Adrenal gland (tissue), 12 donors: ENCODE measurements around the gene TYRO3. TPM values are rescaled to one million over a fixed set of nuclear protein-coding genes. Genes with fewer than 3 reads are reported as not detected.
A peak's percentile ranks its signal among the peaks of the same experiment; 100 is the strongest.

Experiments
- DNase-seq, 7 donors: peaks; one replicate each; pipeline ENCODE4 v3.0.0-alpha.2; 2019 to 2020
- H3K27ac ChIP-seq, 5 donors: fragments of 200-600 bp; sonication (generic) in 4 of 5; 1 replicate in 3 of 5; 2 replicates in 2 of 5; pipeline versions ENCODE4 v1.5.1 to v1.8.0; 2016 to 2020; ENCODE audit warnings: mild to moderate bottlenecking in 1 of 5
- H3K27me3 ChIP-seq: fragments of 200-600 bp; 2 replicates; pipeline ENCODE4 v1.8.0; 2021
- H3K36me3 ChIP-seq, 2 donors: fragments of 200-600 bp; replicated peaks in 1 of 2; 1 replicate in 1 of 2; 2 replicates in 1 of 2; pipeline versions ENCODE4 v1.5.1 to v1.8.0; 2018 to 2022
- H3K4me1 ChIP-seq, 2 donors: fragments of 200-600 bp; replicated peaks in 1 of 2; 1 replicate in 1 of 2; 2 replicates in 1 of 2; pipeline versions ENCODE4 v1.5.1 to v1.8.0; 2018 to 2021
- H3K4me3 ChIP-seq, 4 donors: fragments of 200-600 bp; sonication (generic) in 3 of 4; one replicate each; pipeline ENCODE4 v1.5.1; 2016 to 2018
- H3K9me3 ChIP-seq, 3 donors: fragments of 200-600 bp; sonication (generic) in 1 of 3; replicated peaks in 1 of 3; 1 replicate in 2 of 3; 2 replicates in 1 of 3; pipeline versions ENCODE4 v1.5.1 to v1.8.0; 2016 to 2021
- CTCF ChIP-seq, 6 experiments: fragments of 450-650 bp in 4 of 6; fragments of 200-600 bp in 2 of 6; sonication (generic) in 1 of 6; IDR thresholded peaks; 1 replicate in 5 of 6; 2 replicates in 1 of 6; pipeline versions ENCODE4 v1.5.1 to v1.8.0; 2016 to 2021; ENCODE audit warnings: antibody characterized with exemption in 6 of 6, mild to moderate bottlenecking in 2 of 6, moderate library complexity in 1 of 6
- POLR2A ChIP-seq, 2 donors: fragments of 450-650 bp; IDR thresholded peaks; one replicate each; pipeline ENCODE4 v1.6.1; 2017; ENCODE audit warnings: antibody characterized with exemption in 2 of 2, mild to moderate bottlenecking in 2 of 2, moderate library complexity in 1 of 2
- WGBS, 4 donors: extraction: QIAGEN DNeasy Blood & Tissue Kit in 2 of 4; methylation state at CpG; one replicate each; pipeline versions ENCODE4 v1.1.5 to v1.1.7; 2013 to 2017; 5-methylcytosine and 5-hydroxymethylcytosine counted together
- intact Hi-C, 2 donors: fragments of 100-400 bp; cut with DNase I; formaldehyde crosslinking; loops; one replicate each; pipeline versions ENCODE4 v1.14.1 to v1.15.0; 2022 to 2023
- polyA plus RNA-seq, 3 donors: library from polyadenylated mRNA; stranded (reverse); fragments of 200-250 nt in 2 of 3; fragments of 350-450 nt in 1 of 3; fragmentation: Illumina TruSeq in 1 of 3; extraction: RNeasy Lipid Tissue Mini Kit (QIAGEN cat#74804) in 1 of 3; gene quantifications; one replicate each; pipeline ENCODE4 v1.2.3, GENCODE V29; 2013 to 2014
- total RNA-seq, 9 donors: library from RNA; depleted of rRNA in 4 of 9; stranded (reverse); fragments of >200 nt in 4 of 9; fragments of 120-200 nt in 1 of 9; fragmentation: NEBNext Ultra II Directional in 1 of 9; extraction: Animal tissue kit (Norgen Biotek cat#: 25700) in 1 of 9; gene quantifications; one replicate each; pipeline versions ENCODE4 v1.1.0 to v1.2.4, GENCODE V29; 2013 to 2023
- donor health status: healthy with polysubstance abuse.
- donor health status: Bipolar disorder and iron deficiency.
- donor health status: DM: yes; HTN: yes; CAD: no.
- donor health status: DM: no; HTN: no; CAD: no.
- donor health status: DM: no; HTN: no; CAD: no.
- donor health status: DM: yes; HTN: yes; CAD: no.

Gene TYRO3
- total and polyA plus RNA-seq, 12 donors: 8.8 to 44.6 (median 16.9) TPM

GRCh38 chr15:41517895-41518449 lies 41.0 kb upstream of the TYRO3 start:
- no peaks in the 10 kb centered on the region for H3K9me3 ChIP-seq
- H3K4me1 ChIP-seq: peaks cover 4 to 13% of the 10 kb centered on the region in 2 donors
- peaks cover 10% of the 10 kb centered on the region for H3K27me3 ChIP-seq
- no peak for DNase-seq
- H3K27ac ChIP-seq: no peak overlapping the region
- WGBS, 4 donors: 92 to 97% (median 94%) methylated on average over 8 of the region's 8 CpGs
- no peak for TF ChIP-seq POLR2A (IDR thresholded peaks at IDR 0.05)
- no peak for TF ChIP-seq CTCF (IDR thresholded peaks at IDR 0.05)
- no peak overlapping the region for H3K4me3 ChIP-seq
- no peaks in the 10 kb centered on the region for H3K36me3 ChIP-seq
- intact Hi-C loops: no loop called here

- no peaks in the 10 kb centered on the region for H3K27me3 ChIP-seq
- no peak for DNase-seq
- H3K36me3 ChIP-seq: no peaks in the 10 kb centered on the region
- intact Hi-C loops: no loop called here
- no peaks in the 10 kb centered on the region for H3K9me3 ChIP-seq
- H3K4me1 ChIP-seq: peaks cover 0 to 5% of the 10 kb centered on the region in 2 donors
- H3K27ac ChIP-seq: no peak overlapping the region
- H3K4me3 ChIP-seq: no peak overlapping the region
- no peak for TF ChIP-seq CTCF (IDR thresholded peaks at IDR 0.05)
- TF ChIP-seq POLR2A (IDR thresholded peaks at IDR 0.05): no peak
- 95 to 97% (median 96%) methylated on average over 13 to 17 of the region's 17 CpGs for WGBS, 4 donors
Observed at GRCh38 chr15:41520636-41521035, 38.4 kb upstream of the TYRO3 start.

DNA sequence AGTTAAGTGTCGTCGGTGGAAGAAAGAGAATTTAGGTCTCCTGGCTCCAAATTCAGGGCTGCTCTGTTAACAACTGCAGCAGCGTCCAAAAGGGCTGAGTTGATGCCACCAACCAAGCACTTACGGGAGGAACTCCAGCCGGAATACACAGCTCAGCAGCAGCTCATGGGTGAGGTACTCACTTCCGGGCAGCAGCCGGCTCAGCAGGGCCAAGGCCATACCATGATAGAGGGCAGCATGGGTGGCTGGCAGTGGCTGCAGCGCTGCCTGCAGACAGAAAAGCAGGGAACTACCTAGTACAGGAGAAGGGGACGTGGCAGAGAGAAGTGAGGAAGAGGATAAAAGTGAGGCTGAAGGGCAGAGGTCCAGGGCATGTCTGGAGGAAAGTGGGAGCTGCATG lies 37.4 kb upstream of the TYRO3 start:
- H3K4me3 ChIP-seq: no peak overlapping the region
- WGBS, 4 donors: 42 to 50% (median 47%) methylated on average over 8 to 9 of the region's 9 CpGs
- intact Hi-C loops: no loop called here
- peak; percentile 54 to 88 (median 84) for DNase-seq
- H3K27me3 ChIP-seq: no peaks in the 10 kb centered on the region
- H3K9me3 ChIP-seq: no peaks in the 10 kb centered on the region
- H3K36me3 ChIP-seq: peaks cover 0 to 6% of the 10 kb centered on the region in 2 donors
- TF ChIP-seq POLR2A (IDR thresholded peaks at IDR 0.05) (no peak), CTCF (IDR thresholded peaks at IDR 0.05) (no peak)
- H3K27ac ChIP-seq: peak overlapping the region in 3 of 5 donors; percentile 39 to 65 (median 45)
- H3K4me1 ChIP-seq: peaks cover 0 to 5% of the 10 kb centered on the region in 2 donors

GRCh38 chr15:41523097-41523496 lies 35.9 kb upstream of the TYRO3 start:
- peaks cover 0 to 21% of the 10 kb centered on the region in 2 donors for H3K36me3 ChIP-seq
- 78 to 91% (median 90%) methylated on average over 3 to 5 of the region's 5 CpGs for WGBS, 4 donors
- no peaks in the 10 kb centered on the region for H3K27me3 ChIP-seq
- DNase-seq: peak in 4 of 7 donors; percentile 40 to 60 (median 49)
- peaks cover 0 to 5% of the 10 kb centered on the region in 2 donors for H3K4me1 ChIP-seq
- intact Hi-C loops: no loop called here
- TF ChIP-seq CTCF (IDR thresholded peaks at IDR 0.05) (no peak), POLR2A (IDR thresholded peaks at IDR 0.05) (no peak)
- no peak overlapping the region for H3K4me3 ChIP-seq
- no peaks in the 10 kb centered on the region for H3K9me3 ChIP-seq
- H3K27ac ChIP-seq: no peak overlapping the region
